Activated T-cell treated with anti-CD3 and anti-CD28 coated beads, Interleukin-2, amount 50 U/mL, for 1 hour (primary cell): ENCODE data around the gene ANGPTL4.

Experiments
- DNase-seq: peaks from one replicate; pipeline ENCODE4 v3.0.0-alpha.2; 2020

The ANGPTL4 gene

GRCh38 chr19:8421484-8422461 is 57.8 kb downstream of the ANGPTL4 start:
- no peak for DNase-seq

GRCh38 chr19:8423817-8424223 is 59.9 kb downstream of the ANGPTL4 start:
- DNase-seq: no peak
